ENCODE results near the gene LRP1B. TPM values are rescaled to one million over a fixed set of nuclear protein-coding genes. Genes with fewer than 3 reads are reported as not detected.

Gene LRP1B
- total RNA-seq, 3 donors from 2014 or later: 2.3 to 29.8 (median 21.8) TPM

- H3K4me3 ChIP-seq: no peak overlapping the region
- intact Hi-C loops (cut with DNase I; ENCODE audit: low total_unique reads): no loop called here
- H3K27ac ChIP-seq: no peak overlapping the region
- H3K9me3 ChIP-seq: no peaks in the 10 kb centered on the region
- no peaks in the 10 kb centered on the region for H3K4me1 ChIP-seq
- DNase-seq (ENCODE audit: low spot score in 2 of 2): no peak
- no peaks in the 10 kb centered on the region for H3K36me3 ChIP-seq
- H3K27me3 ChIP-seq: no peaks in the 10 kb centered on the region
- TF ChIP-seq, protein P1, sequence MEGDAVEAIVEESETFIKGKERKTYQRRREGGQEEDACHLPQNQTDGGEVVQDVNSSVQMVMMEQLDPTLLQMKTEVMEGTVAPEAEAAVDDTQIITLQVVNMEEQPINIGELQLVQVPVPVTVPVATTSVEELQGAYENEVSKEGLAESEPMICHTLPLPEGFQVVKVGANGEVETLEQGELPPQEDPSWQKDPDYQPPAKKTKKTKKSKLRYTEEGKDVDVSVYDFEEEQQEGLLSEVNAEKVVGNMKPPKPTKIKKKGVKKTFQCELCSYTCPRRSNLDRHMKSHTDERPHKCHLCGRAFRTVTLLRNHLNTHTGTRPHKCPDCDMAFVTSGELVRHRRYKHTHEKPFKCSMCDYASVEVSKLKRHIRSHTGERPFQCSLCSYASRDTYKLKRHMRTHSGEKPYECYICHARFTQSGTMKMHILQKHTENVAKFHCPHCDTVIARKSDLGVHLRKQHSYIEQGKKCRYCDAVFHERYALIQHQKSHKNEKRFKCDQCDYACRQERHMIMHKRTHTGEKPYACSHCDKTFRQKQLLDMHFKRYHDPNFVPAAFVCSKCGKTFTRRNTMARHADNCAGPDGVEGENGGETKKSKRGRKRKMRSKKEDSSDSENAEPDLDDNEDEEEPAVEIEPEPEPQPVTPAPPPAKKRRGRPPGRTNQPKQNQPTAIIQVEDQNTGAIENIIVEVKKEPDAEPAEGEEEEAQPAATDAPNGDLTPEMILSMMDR (IDR thresholded peaks at IDR 0.05): no peak
- TF ChIP-seq POLR2AphosphoS5 (IDR thresholded peaks at IDR 0.05): no peak
- TF ChIP-seq POLR2A (IDR thresholded peaks at IDR 0.05): no peak
Measured at GRCh38 chr2:140891614-140892212, 1239.1 kb downstream of the LRP1B start.

- no peak for DNase-seq (ENCODE audit: low spot score in 2 of 2)
- Histone ChIP-seq H3K27me3 (no peaks in the 10 kb centered on the region), H3K4me1 (no peaks in the 10 kb centered on the region), H3K4me3 (no peak overlapping the region), H3K9me3 (no peaks in the 10 kb centered on the region), H3K36me3 (no peaks in the 10 kb centered on the region), H3K27ac (no peak overlapping the region)
- no peak for TF ChIP-seq POLR2AphosphoS5 (IDR thresholded peaks at IDR 0.05)
- TF ChIP-seq, protein P1 (IDR thresholded peaks at IDR 0.05): no peak
- TF ChIP-seq POLR2A (IDR thresholded peaks at IDR 0.05): no peak
- intact Hi-C loops (cut with DNase I; ENCODE audit: low total_unique reads): loop anchor here (5.0 kb wide), 1 partner anchor 566 kb away; no protein-coding TSS in a partner anchor
Measured at GRCh38 chr2:140882671-140883620, 1247.9 kb downstream of the LRP1B start.

DNA sequence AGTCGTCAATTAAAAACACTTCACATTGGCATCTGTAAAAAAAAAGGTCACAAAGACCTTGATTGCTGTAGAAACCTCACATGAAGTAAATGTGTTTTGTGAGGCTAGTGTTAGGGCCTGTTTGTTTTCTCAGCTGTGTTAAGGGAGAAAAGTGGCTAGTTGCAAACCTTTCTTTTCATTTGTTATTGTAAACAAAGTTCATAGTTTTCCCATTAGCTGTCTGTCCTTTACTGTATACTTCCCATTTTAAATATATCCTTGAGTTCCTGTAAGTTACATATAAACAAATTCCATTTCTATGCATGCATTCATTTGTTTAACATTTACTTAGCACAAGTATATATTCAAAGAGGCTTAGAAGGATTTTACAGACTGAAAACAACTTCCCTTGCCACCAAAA, 1250.2 kb downstream of the LRP1B start:
- no peak overlapping the region for H3K4me3 ChIP-seq
- H3K4me1 ChIP-seq: no peaks in the 10 kb centered on the region
- intact Hi-C loops (cut with DNase I; ENCODE audit: low total_unique reads): loop anchor here (5.0 kb wide), 1 partner anchor 563 kb away; no protein-coding TSS in a partner anchor
- no peak for TF ChIP-seq POLR2AphosphoS5 (IDR thresholded peaks at IDR 0.05)
- no peak for TF ChIP-seq POLR2A (IDR thresholded peaks at IDR 0.05)
- TF ChIP-seq, protein P1 (IDR thresholded peaks at IDR 0.05): no peak
- no peaks in the 10 kb centered on the region for H3K27me3 ChIP-seq
- H3K27ac ChIP-seq: no peak overlapping the region
- no peaks in the 10 kb centered on the region for H3K36me3 ChIP-seq
- DNase-seq (ENCODE audit: low spot score in 2 of 2): no peak
- H3K9me3 ChIP-seq: peaks cover 0 to 14% of the 10 kb centered on the region in 2 donors

- Histone ChIP-seq H3K9me3 (peaks cover 4 to 27% of the 10 kb centered on the region in 2 donors), H3K27ac (no peak overlapping the region), H3K4me1 (no peaks in the 10 kb centered on the region), H3K36me3 (no peaks in the 10 kb centered on the region), H3K4me3 (no peak overlapping the region), H3K27me3 (no peaks in the 10 kb centered on the region)
- intact Hi-C loops (cut with DNase I; ENCODE audit: low total_unique reads): no loop called here
- no peak for DNase-seq (ENCODE audit: low spot score in 2 of 2)
- TF ChIP-seq, protein P1 (IDR thresholded peaks at IDR 0.05): no peak
- TF ChIP-seq POLR2A (IDR thresholded peaks at IDR 0.05): no peak
- TF ChIP-seq POLR2AphosphoS5 (IDR thresholded peaks at IDR 0.05): no peak
Measured at GRCh38 chr2:140876015-140876414, 1254.8 kb downstream of the LRP1B start.

Measured in breast epithelium (tissue), 4 donors.